CD14-positive monocyte (primary cell): ENCODE data around the gene NFAM1. TPM values are rescaled to one million over a fixed set of nuclear protein-coding genes. Genes with fewer than 3 reads are reported as not detected.
A peak's percentile ranks its signal among the peaks of the same experiment; 100 is the strongest.

Source experiments
- DNase-seq, 3 donors: peaks; one replicate each; pipeline ENCODE4 v3.0.0-alpha.2; 2011 to 2022
- H2AFZ ChIP-seq: 2 replicates; pipeline ENCODE4 v1.6.0; 2012; ENCODE audit warnings: mild to moderate bottlenecking, low read depth, low read length, inconsistent platforms; ENCODE audit not compliant: insufficient read depth, poor library complexity, severe bottlenecking
- H3K27ac ChIP-seq, 2 donors: 1 replicate in 1 of 2; 2 replicates in 1 of 2; pipeline ENCODE4 v1.5.1; 2012 to 2013; ENCODE audit warnings: low read length in 2 of 2, control low read depth in 1 of 2, inconsistent platforms in 1 of 2, low read depth in 1 of 2, mild to moderate bottlenecking in 1 of 2
- H3K27me3 ChIP-seq, 2 donors: one replicate each; pipeline versions ENCODE4 v1.6.0 to v1.6.1; 2011 to 2013; ENCODE audit warnings: low read length in 2 of 2; ENCODE audit not compliant: control insufficient read depth in 2 of 2, insufficient read depth in 2 of 2
- H3K36me3 ChIP-seq, 2 donors: replicated peaks in 1 of 2; 1 replicate in 1 of 2; 2 replicates in 1 of 2; pipeline versions ENCODE4 v1.5.1 to v1.6.1; 2012 to 2013; ENCODE audit warnings: low read length in 2 of 2, control low read depth in 1 of 2, inconsistent platforms in 1 of 2, mild to moderate bottlenecking in 1 of 2; ENCODE audit not compliant: insufficient read depth in 2 of 2, control insufficient read depth in 1 of 2
- H3K4me1 ChIP-seq, 2 donors: 1 replicate in 1 of 2; 2 replicates in 1 of 2; pipeline versions ENCODE4 v1.5.1 to v1.6.1; 2012 to 2013; ENCODE audit warnings: low read length in 2 of 2, control low read depth in 1 of 2, inconsistent platforms in 1 of 2, mild to moderate bottlenecking in 1 of 2, moderate library complexity in 1 of 2; ENCODE audit not compliant: insufficient read depth in 2 of 2, control insufficient read depth in 1 of 2
- H3K4me2 ChIP-seq: replicated peaks from 2 replicates; pipeline ENCODE3; 2012; ENCODE audit warnings: low read length, moderate library complexity, mild to moderate bottlenecking; ENCODE audit not compliant: poor library complexity, severe bottlenecking; ENCODE audit errors: extremely low read depth
- H3K4me3 ChIP-seq, 3 experiments: fragments of 200-600 bp in 1 of 3; sonication (generic) in 1 of 3; replicated peaks in 1 of 3; 1 replicate in 2 of 3; 2 replicates in 1 of 3; pipeline ENCODE4 v1.5.1; 2011 to 2013; ENCODE audit warnings: low read length in 3 of 3, mild to moderate bottlenecking in 3 of 3, control low read depth in 2 of 3, low read depth in 2 of 3, inconsistent platforms in 1 of 3, moderate library complexity in 1 of 3
- H3K79me2 ChIP-seq: 2 replicates; pipeline ENCODE4 v1.6.0; 2012; ENCODE audit warnings: mild to moderate bottlenecking, control low read depth, inconsistent platforms, low read length, moderate library complexity; ENCODE audit not compliant: insufficient read depth
- H3K9ac ChIP-seq: 2 replicates; pipeline ENCODE4 v1.6.0; 2017; ENCODE audit warnings: low read length, mild to moderate bottlenecking; ENCODE audit not compliant: insufficient read depth, poor library complexity, severe bottlenecking
- H3K9me3 ChIP-seq, 2 donors: replicated peaks in 1 of 2; 1 replicate in 1 of 2; 2 replicates in 1 of 2; pipeline versions ENCODE4 v1.5.1 to v1.6.1; 2012 to 2013; ENCODE audit warnings: low read length in 2 of 2, control low read depth in 1 of 2; ENCODE audit not compliant: control insufficient read depth in 1 of 2, insufficient read depth in 1 of 2
- H4K20me1 ChIP-seq: 2 replicates; pipeline ENCODE4 v1.6.0; 2012; ENCODE audit warnings: mild to moderate bottlenecking, low read length, control low read depth, moderate library complexity; ENCODE audit not compliant: insufficient read depth
- H3K27ac Mint-ChIP-seq, 7 donors: one replicate each; pipeline ENCODE4 v1.8.0; 2020; ENCODE audit warnings: mild to moderate bottlenecking in 7 of 7, mixed read lengths in 7 of 7, moderate library complexity in 6 of 7, inconsistent platforms in 2 of 7
- H3K27me3 Mint-ChIP-seq, 3 donors: one replicate each; pipeline ENCODE4 v1.8.0; 2021 to 2022; ENCODE audit warnings: low read depth in 3 of 3, mild to moderate bottlenecking in 3 of 3, mixed read lengths in 3 of 3, moderate library complexity in 3 of 3, inconsistent platforms in 1 of 3
- H3K36me3 Mint-ChIP-seq, 2 donors: one replicate each; pipeline ENCODE4 v1.8.0; 2020; ENCODE audit warnings: mixed read lengths in 2 of 2, inconsistent platforms in 1 of 2, mild to moderate bottlenecking in 1 of 2
- H3K4me1 Mint-ChIP-seq: one replicate; pipeline ENCODE4 v1.8.0; 2020; ENCODE audit warnings: mild to moderate bottlenecking, mixed read lengths
- H3K4me3 Mint-ChIP-seq, 2 donors: one replicate each; pipeline ENCODE4 v1.8.0; 2020; ENCODE audit warnings: mild to moderate bottlenecking in 2 of 2, mixed read lengths in 2 of 2, moderate library complexity in 1 of 2
- H3K9me3 Mint-ChIP-seq, 7 donors: one replicate each; pipeline ENCODE4 v1.8.0; 2020 to 2022; ENCODE audit warnings: mixed read lengths in 7 of 7, mild to moderate bottlenecking in 6 of 7, moderate library complexity in 6 of 7, inconsistent platforms in 2 of 7
- CTCF ChIP-seq: fragments of 200-600 bp; IDR thresholded peaks from one replicate; pipeline ENCODE4 v1.8.0; 2022; ENCODE audit warnings: antibody characterized with exemption, mild to moderate bottlenecking
- WGBS: methylation state at CpG from one replicate; pipeline ENCODE4 v1.1.5; 2013; ENCODE audit warnings: missing lambda C conversion rate; ENCODE audit not compliant: insufficient coverage; 5-methylcytosine and 5-hydroxymethylcytosine counted together
- intact Hi-C, 2 donors: fragments of 100-400 bp; cut with micrococcal nuclease; formaldehyde crosslinking; loops; one replicate each; pipeline versions ENCODE4 v1.15.0 to v1.15.1; 2023
- polyA plus RNA-seq, 3 donors: library from polyadenylated mRNA; depleted of rRNA in 1 of 3; unstranded in 2 of 3; stranded (reverse) in 1 of 3; fragments of 300-500 nt in 2 of 3; fragments of >200 nt in 1 of 3; fragmentation: Illumina TruSeq in 2 of 3; gene quantifications; 1 replicate in 2 of 3; 2 replicates in 1 of 3; pipeline ENCODE4 v1.2.3, GENCODE V29; 2012 to 2021

The NFAM1 gene
- polyA plus RNA-seq, 3 donors: 36.0 to 71.0 (median 69.7) TPM

GRCh38 chr22:42452916-42453315 lies 20.7 kb upstream of the NFAM1 start:
- H3K27ac ChIP-seq: no peak overlapping the region
- no peaks in the 10 kb centered on the region for H3K9me3 ChIP-seq
- intact Hi-C loops: loop anchor here in 1 of 2 donors (10.0 kb wide), 1 partner anchor 62 kb away; the partner anchor contains the start of gene RRP7A
- 84% methylated on average over 4 of the region's 6 CpGs for WGBS
- Mint-ChIP-seq H3K27ac (peak overlapping the region in 1 of 7 donors; percentile 1), H3K4me1 (no peaks in the 10 kb centered on the region), H3K4me3 (no peak overlapping the region), H3K27me3 (peaks cover 6 to 12% (median 7%) of the 10 kb centered on the region in 3 donors), H3K9me3 (no peaks in the 10 kb centered on the region), H3K36me3 (no peaks in the 10 kb centered on the region)
- no peak overlapping the region for H2AFZ ChIP-seq
- no peak overlapping the region for H3K9ac ChIP-seq
- no peak overlapping the region for H3K4me2 ChIP-seq
- H3K27me3 ChIP-seq: no peaks in the 10 kb centered on the region
- DNase-seq: no peak
- no peak for TF ChIP-seq CTCF
- H3K4me1 ChIP-seq: no peaks in the 10 kb centered on the region
- no peaks in the 10 kb centered on the region for H3K36me3 ChIP-seq
- no peaks in the 10 kb centered on the region for H4K20me1 ChIP-seq
- no peak overlapping the region for H3K4me3 ChIP-seq
- H3K79me2 ChIP-seq: no peaks in the 10 kb centered on the region

DNA sequence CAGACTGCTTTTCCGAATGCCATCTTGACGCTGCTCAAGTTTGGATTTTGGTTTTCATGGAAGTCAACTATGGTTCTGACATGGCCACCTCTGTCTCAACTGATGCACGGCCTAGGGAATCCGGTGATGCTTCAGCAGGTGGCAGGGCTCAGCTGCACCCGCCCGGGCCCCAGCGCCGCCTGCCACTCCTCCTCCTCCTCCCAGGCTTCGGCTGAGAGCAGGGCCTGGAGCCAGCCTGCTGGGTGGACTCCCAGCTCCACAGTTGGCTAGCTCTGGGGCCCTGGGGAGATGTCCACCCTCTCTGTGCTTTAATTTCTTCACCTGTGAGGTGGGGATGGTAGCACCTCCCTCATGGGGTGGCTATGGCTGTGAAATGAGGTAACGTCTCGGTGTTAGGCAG lies 20.3 kb upstream of the NFAM1 start:
- H2AFZ ChIP-seq: no peak overlapping the region
- intact Hi-C loops: loop anchor here in 1 of 2 donors (10.0 kb wide), 1 partner anchor 62 kb away; the partner anchor contains the start of gene RRP7A
- H3K9me3 ChIP-seq: no peaks in the 10 kb centered on the region
- H3K27ac ChIP-seq: no peak overlapping the region
- no peak overlapping the region for H3K9ac ChIP-seq
- no peaks in the 10 kb centered on the region for H3K4me1 Mint-ChIP-seq
- no peaks in the 10 kb centered on the region for H3K4me1 ChIP-seq
- H3K79me2 ChIP-seq: no peaks in the 10 kb centered on the region
- TF ChIP-seq CTCF: no peak
- peaks cover 6 to 12% (median 7%) of the 10 kb centered on the region in 3 donors for H3K27me3 Mint-ChIP-seq
- H3K4me2 ChIP-seq: no peak overlapping the region
- no peak overlapping the region for H3K27ac Mint-ChIP-seq
- H4K20me1 ChIP-seq: no peaks in the 10 kb centered on the region
- no peaks in the 10 kb centered on the region for H3K9me3 Mint-ChIP-seq
- H3K36me3 ChIP-seq: no peaks in the 10 kb centered on the region
- 97% methylated on average over 10 of the region's 11 CpGs for WGBS
- H3K27me3 ChIP-seq: no peaks in the 10 kb centered on the region
- no peak overlapping the region for H3K4me3 Mint-ChIP-seq
- H3K4me3 ChIP-seq: no peak overlapping the region
- no peak for DNase-seq
- H3K36me3 Mint-ChIP-seq: no peaks in the 10 kb centered on the region
